Kidney glomerular epithelial cell (primary cell): ENCODE results near the gene FYCO1.
A peak's percentile ranks its signal among the peaks of the same experiment; 100 is the strongest.

Experiments
- DNase-seq: peaks from one replicate; lab custom pipeline; 2025; lab: John Stamatoyannopoulos, UW

The FYCO1 gene

DNA sequence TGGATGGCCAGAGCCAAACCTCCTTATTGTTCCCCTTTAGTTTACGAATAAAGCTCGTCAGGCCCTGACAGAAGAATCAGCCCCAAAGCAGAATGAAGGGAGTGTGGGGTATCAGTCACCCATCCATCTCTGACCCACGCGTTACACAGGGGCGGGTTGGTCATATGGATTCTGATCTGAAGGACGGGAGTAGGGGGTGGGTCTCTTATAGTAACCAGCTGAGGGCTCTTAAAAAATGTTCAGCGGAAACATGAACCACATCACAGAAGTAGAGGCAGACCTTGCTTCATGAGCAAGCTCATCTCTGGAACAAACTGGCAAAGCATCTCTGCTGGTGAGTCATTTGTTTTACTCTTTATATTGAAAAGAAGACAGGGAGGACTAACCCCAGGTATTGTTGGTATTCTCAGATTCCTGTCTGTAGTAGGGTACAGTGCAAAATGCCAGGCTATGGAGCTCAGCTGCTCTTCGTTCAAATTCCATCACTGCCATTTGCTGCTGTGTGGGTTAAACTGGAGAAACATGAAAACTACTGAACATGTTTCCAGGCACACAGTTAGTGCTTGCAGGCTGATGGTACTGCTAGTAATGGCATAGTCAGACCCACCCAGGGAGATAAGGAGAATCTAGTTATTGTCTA, 52.3 kb downstream of the FYCO1 start, which contains the start of gene CXCR6:
Gene CXCR6, plus strand, starts transcription at position 258 of the 640 bp plus-strand sequence. CDS start 3,018 bp downstream, outside the sequence.
- no peak for DNase-seq

DNA sequence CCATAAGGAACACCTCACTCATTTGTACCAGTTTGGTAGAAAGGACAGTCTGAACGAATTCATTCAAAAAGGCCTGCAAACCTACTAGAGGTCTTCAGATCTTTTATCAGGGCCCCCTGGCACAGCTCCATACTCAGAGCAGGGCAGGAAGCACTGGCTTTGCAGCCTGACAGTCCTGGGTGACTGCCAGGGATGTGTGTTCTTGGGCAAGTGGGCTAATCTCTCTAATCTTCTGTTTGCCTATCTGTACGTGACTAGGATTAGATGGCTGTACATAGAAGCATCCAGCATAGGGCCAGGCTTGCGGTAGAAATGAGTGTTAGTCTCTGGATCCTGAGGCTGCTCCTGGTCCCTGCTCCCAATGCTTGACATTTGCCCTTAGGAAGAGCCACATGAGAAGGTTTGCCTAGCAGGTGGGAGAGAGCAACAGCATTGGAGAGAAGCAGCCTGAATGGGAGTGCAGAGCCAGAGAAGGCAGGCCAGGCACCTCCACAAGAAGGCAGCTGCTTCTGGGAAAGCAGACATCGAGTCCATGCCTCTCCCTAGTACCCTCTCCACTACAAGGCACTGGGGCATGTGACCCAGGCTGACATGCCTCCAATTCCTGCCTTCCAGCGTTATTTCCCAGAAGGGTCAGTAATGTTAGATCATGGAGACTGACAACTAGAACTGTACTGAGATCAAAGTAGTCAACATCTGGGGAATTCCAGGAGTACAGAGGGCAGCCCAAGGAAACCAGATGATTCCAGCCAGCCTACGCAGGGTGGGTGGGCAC, 53.4 kb downstream of the FYCO1 start:
- no peak for DNase-seq

DNA sequence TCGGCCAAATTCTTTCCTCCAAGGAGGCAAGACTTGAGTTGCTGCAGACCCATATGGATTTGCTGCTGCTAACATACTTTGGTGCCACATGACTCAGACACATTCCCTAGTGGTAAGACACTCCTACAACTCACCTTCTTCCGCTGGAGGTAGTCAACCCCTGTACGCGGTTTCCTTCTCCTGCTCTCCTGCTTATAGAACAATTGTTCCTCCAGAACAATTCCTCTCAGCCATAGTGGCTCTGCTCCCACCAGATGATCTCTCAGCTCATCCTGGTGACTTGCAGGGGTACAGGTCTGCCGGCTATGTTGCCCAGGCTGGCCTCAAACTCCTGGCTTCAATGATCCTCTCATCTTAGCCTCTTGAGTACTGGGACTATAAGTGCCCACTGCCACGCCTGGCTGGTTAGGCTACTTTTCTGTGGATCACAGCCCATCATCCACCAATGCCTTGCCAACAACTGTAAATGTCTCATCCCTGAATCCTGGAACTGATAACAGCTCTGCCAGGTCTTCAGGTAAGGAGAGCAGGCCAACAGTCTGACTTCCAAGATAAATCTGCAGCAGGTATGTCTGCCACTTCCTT, 54.8 kb downstream of the FYCO1 start:
- DNase-seq: no peak

DNA sequence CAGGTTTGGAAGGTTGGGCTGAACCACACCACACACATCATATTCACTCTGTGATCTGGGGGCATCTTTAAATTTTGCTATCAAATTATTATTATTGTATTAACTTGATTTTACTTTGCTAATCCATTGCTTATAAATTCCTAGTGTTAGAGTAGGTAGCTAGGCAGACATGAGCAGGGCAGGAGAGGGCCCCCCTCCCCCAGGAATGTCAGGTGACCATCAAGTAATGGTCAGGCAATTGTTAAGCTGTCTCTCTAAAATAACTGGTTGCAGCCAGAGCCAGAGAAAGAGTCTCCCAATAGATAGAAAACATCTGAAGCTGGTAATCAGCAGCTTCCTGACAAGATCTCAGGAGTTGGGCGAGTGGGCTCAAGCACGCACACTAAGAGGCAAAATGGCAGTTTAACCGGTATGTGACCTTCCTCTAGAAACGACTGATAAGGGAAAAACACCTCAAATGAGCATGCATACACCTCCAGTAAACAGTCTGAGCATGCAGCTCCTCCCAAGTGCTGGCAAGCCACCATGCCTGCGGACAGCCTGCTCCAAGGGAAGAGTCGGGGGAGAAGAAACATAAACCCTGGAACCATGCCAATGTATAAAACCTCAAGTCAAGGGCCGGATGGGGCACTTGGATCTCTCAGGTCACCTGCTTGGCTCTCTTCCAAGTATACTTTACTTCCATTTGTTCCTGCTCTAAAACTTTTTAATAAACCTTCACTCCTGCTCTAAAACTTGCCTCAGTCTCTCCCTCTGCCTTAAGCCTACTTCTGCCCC, 55.4 kb downstream of the FYCO1 start:
- DNase-seq: no peak

DNA sequence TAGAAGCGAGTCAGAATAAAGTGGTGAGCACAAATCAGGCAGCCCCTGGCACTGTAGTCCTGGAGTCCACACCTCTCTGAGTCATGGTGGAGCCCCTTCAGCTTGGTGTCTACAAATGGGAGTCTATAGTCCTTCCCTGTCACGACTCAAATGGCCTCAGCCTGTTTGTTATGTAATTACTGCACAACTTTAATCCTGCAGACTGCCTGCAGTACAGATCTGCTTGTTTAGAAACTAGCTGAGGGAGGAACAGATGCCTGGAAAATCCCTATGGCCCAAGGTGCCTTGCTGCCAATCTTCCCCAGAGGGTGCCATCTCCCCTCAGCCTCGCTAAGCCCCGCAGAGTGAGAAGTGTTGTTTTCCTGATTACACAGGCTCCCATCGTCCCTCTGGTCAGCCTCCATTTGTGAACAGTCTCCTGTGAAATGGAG, 56.3 kb downstream of the FYCO1 start:
- no peak for DNase-seq

DNA sequence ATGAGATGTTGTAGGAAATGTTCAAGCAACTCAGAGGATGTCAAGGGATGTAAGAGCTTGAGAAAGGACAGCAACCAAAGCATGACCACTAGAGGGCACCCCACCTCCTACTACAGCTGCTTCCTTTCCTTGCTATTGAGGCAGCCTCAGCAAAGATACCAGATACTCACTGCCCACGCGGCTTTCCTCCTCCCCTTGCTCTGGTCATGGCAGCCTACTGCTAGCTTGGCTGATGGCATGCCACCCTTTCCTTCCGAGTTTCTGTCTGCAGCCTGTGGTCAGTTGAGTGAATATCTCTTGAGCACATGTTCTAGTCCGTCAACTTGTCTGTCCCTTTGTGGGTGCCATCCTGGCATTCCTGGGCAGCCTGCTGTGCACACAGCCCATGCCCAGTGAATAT, 56.8 kb downstream of the FYCO1 start:
- DNase-seq: peak; percentile 88

DNA sequence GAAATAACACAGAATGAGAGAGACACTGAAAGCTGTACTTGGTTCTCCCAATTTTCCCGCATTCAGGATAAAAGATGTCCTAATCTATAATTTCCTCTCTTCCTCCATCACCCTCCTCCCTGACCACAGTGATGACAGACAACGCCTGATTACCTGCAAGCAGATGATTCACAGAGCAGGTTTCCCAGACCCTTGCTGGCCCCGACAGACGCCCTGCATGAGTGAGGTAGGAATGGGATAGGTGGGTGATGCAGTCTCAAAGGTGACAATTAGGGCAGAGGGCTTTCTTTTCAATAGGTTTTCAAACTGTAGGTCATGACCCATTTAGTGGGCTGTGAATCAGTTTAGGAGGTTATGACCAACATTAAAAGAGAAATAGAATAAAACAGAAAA, 57.6 kb downstream of the FYCO1 start:
- DNase-seq: no peak

DNA sequence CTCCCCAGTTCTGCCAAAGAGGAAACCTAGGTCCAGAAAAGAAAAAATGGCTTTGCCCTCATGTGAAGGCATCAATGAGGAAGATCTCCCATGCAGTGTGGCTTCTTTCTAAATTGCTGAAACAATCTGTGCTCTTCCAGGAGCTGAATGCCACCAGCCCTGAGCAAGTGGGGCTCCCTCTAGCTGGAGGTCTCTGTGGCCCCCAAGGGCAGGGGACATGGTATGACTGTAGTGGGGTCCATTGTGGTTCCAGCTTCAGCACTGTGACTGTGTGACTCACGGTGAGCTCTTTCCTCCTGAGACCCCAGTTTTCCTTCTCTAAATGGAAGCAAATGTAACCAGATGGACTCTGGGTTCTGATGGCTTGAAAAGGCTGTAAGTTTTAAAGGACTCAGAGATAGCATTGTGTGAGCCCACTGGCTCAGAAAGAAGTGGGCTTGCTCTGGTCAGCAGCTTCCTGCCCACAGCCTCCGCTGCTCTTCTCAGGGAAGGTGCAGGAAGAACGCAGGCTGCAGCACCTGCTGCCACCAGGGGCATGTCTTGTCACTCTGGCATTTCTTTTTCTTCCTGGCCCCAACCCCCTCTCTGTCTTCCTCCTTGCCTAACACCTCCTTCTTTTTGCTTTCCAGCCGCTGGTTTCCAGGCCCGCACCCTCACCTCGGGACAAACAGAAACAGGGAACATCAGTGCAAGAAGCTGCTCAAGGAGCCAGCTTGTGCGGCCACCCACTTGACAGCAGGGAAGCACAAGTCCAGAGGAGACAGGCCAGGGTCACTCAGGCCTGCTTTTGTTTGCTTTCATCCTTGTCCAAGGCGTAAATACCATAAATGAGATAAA, 58.2 kb downstream of the FYCO1 start:
- no peak for DNase-seq

DNA sequence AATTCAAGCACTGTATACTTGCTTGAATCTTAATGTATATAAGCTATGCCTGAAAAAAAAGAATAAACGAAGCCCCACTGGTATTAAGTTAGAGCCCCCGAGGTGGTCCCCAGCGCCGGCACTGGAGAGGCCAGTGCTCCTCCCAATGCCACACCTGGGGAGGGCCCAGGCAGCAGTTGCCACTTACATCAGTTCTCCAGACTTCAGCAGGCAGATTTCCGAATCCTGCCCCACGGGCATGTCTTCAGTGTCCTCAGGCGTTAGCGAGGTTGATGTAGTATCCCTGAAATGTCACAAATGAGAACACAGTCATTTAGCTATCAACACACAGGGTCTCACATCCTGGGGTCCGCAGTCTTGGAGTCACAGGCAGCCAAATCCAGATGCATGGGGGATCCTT, 59.4 kb downstream of the FYCO1 start:
- DNase-seq: no peak

DNA sequence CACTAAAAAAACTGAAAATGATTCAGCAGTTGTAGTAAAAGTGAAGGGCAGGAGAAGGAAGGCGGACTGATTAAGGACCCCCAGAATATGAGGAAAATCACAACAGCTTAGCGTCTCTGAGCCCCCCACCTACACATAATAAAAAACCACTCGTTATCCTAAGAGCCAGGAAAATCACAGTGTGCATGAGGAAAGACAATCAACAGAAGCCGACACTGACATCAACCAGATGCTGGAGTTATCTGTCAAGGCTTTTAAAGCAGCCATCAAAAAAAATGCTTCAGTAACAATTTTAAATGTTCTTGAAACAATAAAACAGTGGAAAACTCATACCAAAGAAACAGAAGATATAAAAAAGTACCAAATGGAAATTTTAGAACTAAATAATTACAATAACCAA, 62.0 kb downstream of the FYCO1 start:
- DNase-seq: no peak

DNA sequence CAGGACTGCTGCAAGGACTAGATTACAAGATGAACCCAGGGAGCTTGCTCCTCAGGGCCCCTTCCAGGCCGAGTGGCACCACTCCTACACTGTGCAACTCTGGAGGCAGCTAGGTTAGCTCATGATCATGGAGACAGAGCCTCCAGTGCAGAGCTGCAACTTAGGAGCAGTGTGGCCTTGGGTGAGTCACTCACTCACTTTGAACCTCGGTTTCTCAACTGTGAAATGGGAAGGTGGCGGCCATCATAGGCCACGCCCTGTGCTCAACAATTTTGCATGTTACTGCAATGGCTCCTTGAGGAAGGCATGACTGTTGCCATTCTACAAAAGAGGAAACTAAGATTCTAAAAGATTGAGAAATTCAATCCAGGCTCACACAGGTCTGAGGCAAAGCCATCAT, 63.5 kb downstream of the FYCO1 start:
- no peak for DNase-seq

DNA sequence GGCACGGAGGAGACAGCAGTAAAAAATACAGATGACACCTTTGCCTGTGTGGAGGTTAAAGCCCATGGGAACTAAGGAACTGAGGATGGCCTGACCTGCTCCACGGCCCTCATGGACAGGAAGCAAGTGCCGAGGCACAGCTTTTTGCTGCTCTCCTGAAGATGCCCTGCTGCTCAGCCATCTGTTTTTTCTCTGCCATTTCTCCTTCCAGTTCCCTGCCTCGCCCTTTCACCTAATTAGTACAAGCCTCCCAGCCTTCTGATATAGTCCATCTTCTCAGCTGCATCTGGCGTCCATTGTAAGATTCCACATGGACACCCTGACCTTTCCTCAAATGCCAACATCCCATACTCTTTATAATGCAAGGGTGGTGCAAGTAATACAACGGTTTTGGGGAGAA, 64.1 kb downstream of the FYCO1 start:
- DNase-seq: no peak

DNA sequence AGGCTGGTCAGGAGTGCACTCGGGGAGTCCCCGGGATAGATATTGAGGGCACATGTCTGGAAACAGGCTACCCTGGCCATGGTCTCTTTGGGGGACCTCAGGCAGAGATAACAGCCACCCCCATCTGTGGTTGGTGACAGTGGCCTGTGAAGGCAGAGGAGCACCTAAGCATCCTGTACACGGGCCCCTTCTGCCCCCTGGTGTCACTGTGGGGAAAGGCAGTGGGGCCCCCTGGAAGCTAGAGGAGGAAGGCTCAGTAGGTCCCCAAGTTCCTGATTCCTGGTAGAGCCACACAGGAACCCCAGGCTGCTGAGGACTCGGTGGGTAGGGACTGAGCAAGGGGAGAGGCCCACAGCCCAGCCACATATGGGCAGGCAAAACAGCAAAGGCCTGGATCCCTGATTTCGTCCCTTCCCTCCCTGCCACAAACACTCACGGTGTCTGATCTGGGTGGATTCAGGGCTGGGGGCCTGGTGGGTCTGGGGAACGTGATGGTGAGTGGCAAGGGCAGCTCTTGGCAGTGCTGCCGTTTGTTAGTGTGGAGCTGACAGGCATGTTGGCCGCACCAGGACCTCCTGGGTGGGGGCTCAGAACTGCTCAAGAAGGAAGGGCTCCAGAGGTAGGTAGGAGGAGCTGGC, 66.5 kb downstream of the FYCO1 start:
- peak; percentile 26 for DNase-seq

DNA sequence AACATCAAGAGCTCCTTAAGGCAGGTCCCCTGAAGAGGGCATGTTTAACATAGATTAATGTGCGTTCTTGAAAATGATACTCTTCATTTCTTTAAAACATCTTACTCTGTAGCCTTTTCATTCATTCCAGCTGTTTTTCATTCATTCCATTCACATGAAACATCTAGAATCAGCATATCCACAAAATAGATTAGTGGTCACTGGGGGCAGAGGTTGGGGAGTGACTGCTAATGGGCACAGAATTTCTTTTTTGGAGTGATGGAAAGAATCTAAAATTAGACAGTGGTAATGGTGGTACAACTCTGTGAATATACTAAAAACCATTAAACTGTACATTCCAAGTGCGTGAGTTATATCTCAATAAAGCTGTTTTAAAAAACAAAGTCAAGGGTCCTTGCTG, 67.7 kb downstream of the FYCO1 start:
- DNase-seq: no peak

DNA sequence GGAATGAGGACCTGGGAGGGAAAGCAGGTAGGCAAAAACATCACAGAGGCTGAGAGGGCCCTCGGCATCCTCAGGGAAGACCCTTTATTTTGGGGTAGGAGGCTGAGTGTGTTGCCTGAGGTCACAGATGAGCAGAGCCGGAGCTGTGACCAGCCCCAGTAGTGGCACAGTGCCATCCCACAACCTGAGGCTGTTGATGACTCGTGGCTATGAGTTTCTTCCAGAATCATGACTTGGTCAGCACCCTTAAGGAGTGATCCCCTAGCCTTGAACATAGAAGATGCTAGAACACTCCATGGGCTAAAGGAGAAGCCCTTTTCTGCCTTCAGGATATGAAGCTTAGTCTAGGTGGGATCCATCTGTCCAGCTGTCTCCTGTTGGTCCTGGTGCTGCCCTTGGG, 71.9 kb downstream of the FYCO1 start:
- DNase-seq: peak; percentile 3

DNA sequence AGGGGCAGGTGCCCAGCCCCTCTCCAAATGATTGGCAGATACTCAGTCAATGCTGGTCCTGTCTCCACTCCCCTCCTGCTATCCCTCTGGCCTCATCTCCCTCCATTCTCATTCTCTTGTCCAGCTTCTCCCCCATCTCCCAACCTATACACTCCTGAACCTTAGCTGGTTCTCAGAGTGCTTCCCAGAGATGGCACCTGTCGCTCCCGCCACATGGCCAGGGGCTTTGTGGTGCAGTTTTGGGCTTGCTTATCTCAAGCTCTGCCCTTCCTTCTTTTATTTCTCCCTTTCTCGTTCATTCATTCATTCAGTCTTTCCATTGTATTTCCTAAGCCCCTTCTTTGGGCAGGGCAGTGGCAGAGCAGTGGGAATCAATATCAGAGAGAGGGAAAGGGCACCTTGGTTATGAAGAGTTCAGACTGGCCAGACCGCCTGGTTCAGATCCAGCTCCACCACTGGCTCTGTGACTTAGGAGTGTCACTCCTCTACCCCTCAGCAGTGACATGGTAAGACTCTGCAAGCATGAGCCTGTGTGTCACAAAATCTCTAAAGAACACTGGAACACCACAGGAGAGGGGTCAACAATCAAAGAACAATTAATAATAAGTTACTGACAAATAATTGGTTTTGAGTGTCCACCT, 72.6 kb downstream of the FYCO1 start:
- DNase-seq: no peak

DNA sequence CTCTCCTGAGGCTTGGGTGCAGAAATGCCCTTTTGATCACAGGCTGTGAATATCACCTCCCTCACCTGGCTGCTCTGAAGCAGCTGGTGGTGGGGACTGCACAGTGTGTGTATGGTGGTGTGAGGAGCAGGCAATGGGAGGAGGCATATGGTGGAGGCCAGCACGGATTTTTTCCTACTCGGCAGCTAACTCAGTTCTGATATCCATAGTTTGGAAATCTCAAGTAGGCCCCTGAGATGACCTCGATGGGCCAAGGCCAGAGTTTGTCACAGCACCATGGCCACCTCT, 73.6 kb downstream of the FYCO1 start:
- DNase-seq: no peak

DNA sequence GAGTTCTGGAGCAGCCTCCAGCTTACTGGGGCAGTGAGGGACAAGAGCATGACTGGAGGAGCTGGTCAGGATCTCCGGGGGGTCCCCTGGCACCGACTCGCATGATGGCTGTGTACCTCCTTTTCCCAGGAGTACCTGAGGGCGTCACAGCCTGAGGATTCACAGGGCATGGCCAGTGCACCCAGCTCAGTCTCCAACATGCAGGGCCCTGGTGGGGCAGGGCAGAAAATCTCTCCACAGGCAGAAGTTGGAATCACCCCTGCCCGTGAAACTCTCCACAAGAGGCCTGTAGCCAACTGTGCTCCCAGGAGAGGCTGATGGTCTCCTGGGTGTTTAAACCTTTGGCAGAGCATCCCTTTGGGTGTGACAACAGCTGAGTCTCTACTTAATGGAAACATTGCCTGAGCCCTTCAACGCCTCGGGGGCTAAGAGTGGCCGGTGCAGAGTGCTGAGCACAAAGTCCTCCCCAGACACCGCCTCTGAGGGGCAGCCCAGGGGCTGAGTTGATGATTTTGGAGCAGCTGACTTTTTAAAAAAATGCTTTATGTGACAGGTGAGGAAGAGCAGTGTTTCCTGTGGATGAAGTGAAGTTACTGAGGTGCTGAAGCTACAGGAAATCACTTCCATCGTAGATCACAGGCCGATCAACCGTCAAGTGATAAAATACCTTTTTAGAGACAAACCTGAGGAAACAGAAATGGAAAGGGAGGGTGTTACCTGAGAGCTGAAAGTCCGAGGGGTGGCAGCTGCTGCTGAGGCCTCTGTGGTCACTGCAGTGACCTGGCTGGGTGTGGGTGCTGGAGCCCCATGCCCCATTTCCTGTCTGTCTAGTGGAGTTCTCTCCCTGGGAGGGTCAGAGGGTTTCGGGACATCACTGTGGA, 74.2 kb downstream of the FYCO1 start:
- DNase-seq: no peak

DNA sequence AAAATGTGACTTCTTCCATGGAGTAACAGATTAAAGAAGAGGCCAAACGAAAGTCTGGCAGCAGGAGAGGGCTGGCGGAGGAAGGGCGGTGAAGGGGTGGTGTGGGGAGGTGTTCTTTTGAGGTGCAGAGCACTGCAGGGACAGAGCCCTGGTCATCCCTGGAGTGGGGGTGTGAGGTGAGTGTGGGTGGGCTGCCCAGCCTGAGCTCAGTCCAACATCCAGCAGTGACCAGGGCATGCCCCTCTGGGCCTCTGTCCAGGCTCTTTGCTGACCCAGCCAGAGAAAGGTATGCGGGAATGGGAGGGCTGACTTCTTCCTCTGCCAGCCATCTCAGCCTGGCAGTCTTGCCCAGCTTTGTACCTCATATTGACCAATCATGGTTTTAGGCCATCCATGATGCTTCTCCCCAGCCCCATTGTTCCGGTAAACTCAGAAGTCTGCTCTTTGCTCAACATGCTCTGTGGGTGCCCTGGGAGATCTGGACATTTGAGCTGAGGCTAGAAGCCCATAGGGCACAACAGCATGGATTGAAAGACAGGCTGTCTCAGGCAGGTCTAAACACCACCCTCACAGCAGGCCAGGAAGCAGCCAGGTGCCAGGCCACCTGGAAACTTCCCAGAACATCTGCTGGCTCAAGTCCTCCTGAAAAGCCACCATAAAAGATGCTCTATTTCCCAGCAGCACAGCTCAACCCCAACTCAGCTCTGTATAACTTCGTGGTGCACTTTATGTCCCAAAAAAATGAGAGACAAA, 78.3 kb downstream of the FYCO1 start:
- no peak for DNase-seq
